GM18505 (cell line): ENCODE measurements around the gene CDK2AP2.

Source experiments
- ATAC-seq: cut with Tn5 transposase; IDR thresholded peaks from one replicate; pipeline ENCODE4 v1.9.1; 2021; ENCODE audit not compliant: unreplicated experiment
- POLR2A ChIP-seq: IDR thresholded peaks from 4 replicates; pipeline ENCODE4 v1.6.1; 2011; ENCODE audit warnings: borderline replicate concordance; ENCODE audit not compliant: insufficient read depth, insufficient read length; ENCODE audit errors: extremely low read depth

Gene CDK2AP2

DNA sequence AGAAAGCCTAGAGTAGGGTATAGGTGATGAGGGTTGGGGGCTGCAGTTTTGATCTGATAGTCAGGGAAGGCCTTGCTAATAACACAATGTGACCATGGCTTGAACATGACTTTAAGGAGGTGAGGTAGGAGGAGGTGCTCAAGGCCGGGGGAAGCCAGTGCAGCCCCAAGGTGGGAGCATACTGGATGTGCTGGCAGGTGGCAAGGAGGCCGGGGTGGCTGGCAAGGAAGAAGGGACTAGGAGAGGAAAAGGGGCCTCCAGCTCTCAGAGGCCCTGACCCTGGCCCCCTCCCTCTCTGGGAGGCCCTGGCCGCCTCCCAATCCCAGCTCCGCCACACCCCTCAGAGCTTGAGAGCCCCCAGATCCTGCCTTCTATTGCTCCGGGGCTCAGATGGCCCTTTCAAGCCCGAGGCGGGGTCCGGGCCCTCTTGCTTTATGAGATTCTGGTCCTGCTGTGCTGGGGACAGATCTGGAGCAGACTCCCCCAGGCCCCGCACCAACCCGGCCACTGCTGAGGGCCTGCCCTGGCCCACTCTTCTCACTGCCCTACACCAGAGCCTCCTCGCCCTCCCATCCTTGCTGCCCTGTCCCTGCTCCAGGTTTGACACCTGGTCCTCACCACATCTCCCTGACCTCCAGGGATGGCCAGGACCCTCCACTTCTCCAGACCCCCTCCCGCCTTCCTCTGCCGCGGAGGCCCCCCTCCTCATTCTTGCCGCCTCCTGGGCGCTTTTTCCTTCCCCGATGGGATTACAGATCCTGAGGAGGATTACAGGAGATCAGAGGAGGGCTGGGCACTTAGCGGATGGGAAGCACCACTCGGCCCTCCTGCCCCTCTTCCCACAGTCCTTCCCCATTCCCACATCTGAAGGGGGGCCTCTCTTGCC lies 4.6 kb downstream of the CDK2AP2 start:
- ATAC-seq: no peak
- no peak for TF ChIP-seq POLR2A

GRCh38 chr11:67502328-67502979 lies 5.5 kb downstream of the CDK2AP2 start:
- no peak for TF ChIP-seq POLR2A
- ATAC-seq: no peak

- ATAC-seq: no peak
- TF ChIP-seq POLR2A: no peak
Measured at GRCh38 chr11:67501854-67502253, 6.1 kb downstream of the CDK2AP2 start.

DNA sequence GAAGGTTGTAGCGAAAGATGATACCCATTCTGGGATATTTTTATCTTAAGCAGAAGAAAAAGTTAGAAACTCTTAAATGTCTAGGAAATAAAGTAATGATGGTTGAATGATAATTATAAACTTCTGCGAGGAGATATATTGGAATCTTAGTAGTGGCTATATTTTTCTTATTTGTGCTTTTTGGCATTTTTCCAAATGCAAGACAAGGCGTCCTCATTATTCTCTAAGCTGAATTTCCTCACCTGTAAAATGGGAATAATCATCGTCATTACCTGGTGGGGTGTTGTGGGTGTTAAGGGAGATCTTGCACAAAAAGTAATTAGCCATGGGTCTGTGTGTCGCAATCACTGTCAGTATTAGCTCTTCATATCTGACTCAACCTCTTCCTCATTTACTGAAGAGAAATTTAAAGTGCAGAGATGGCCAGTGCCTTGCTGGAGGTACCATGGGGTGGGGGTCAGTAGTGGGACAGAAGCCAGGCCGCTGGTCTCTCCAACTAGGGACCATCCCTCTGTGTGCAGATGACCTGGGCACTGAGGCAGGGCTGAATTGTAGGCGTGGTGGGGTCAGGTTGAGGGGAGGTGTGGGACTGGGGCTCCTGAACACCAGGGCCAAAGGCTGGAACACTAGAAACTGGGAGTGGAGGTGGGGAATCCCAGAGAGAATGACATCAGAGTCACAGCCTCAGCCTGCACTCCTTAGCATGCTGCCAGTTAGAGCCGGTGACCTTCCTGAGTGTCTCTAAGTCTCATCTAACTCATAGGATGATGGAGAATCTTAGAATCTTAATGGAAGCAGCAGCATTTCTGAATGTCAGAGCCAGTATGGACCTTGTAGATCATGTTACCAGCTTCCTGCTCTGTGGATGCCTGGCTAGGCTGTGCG lies 6.9 kb downstream of the CDK2AP2 start:
- ATAC-seq: no peak
- no peak for TF ChIP-seq POLR2A

DNA sequence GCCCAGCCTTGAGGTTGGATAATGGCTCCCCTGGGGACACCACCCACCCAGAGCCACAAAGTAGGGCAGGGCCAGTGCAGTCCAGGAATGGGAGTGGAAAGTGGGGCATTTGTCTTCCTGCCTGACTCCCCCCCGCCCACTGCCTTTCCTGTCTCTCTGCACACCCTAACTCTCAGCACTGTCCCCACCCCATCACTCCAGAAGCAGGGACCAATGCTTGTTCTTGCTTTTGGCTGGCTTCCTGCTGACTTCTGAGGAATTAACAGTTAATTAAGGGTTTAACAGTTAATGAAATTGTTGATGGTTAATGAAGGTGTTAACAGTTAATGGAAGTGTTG lies 7.5 kb downstream of the CDK2AP2 start:
- no peak for ATAC-seq
- no peak for TF ChIP-seq POLR2A

DNA sequence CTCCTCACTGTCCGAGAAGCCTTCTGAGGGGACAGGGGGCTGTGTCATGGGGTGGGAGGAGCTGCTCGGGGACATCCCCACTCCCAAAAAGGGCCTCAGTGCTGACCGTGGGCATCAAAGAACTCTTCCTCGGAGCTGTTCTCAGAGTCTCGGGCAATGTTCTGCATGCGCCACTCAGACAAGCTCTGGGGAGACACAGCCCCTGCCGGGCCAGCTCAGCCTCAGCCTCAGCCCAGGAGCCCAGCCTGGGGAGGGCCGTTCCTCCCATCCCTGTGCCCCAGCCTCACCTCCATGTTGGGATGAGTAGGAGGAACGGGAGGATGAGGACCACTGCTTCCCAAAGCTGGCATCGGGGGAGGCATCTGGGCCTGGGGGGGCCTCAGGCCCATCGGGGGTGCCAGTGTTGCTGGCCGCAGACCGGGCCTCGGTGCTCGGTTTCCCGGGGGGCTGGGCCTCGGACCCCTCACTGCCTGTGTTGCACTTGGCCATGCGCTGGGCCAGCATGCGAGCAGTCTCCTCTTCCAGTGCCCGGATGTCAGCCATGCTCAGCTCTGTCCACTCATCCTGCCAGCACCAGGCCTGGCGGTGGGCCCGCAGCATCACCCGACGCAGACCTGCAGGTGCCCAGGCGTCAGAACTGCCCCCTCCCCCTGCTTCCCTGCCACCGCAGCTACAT lies 8.0 kb downstream of the CDK2AP2 start:
- TF ChIP-seq POLR2A: no peak
- no peak for ATAC-seq

DNA sequence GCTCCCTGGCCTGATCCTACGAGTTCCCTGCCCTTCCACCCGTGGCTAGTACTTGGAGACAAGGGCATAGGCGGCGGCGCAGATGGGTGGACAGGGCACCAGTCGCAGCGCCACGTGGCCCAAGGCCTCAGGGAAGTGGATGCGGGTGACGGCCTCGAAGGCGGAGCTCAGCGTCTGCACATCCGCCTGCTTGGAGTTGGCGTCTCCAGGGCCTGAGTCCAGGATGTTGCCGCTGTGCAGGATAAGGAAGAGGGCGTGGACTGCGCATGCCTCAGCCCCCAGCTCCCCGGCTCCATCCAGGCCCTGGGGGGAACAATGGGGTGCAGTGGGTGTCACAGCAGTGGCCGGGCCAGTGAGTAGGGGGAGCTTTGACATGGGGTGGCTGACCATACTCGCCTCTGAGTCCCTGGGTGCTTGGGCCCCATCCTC lies 9.4 kb downstream of the CDK2AP2 start:
- no peak for ATAC-seq
- no peak for TF ChIP-seq POLR2A

- no peak for ATAC-seq
- TF ChIP-seq POLR2A: no peak
Measured at GRCh38 chr11:67497656-67498291, 10.2 kb downstream of the CDK2AP2 start.

DNA sequence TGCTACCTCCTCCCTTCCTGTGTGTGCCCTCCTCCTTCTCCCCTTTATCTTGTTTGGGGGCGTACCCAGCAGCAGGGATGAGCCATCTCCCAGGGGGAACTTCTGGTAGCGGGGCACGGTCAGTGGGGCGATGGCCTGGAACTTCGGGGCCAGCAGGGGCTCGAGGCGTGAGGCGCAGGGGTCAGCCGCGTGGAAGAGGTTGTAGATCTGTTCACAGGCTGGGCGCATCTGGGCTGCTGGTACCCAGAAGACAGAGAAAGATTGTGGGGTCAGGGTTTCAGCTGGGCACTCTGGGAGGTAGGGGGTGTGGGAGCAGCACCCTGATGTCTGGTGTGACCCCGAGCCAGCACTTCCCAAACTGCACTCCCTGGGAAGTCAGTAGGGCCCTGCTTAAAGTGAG lies 11.8 kb downstream of the CDK2AP2 start:
- no peak for TF ChIP-seq POLR2A
- ATAC-seq: no peak

GRCh38 chr11:67495234-67496005 lies 12.5 kb downstream of the CDK2AP2 start:
- TF ChIP-seq POLR2A: no peak
- no peak for ATAC-seq

DNA sequence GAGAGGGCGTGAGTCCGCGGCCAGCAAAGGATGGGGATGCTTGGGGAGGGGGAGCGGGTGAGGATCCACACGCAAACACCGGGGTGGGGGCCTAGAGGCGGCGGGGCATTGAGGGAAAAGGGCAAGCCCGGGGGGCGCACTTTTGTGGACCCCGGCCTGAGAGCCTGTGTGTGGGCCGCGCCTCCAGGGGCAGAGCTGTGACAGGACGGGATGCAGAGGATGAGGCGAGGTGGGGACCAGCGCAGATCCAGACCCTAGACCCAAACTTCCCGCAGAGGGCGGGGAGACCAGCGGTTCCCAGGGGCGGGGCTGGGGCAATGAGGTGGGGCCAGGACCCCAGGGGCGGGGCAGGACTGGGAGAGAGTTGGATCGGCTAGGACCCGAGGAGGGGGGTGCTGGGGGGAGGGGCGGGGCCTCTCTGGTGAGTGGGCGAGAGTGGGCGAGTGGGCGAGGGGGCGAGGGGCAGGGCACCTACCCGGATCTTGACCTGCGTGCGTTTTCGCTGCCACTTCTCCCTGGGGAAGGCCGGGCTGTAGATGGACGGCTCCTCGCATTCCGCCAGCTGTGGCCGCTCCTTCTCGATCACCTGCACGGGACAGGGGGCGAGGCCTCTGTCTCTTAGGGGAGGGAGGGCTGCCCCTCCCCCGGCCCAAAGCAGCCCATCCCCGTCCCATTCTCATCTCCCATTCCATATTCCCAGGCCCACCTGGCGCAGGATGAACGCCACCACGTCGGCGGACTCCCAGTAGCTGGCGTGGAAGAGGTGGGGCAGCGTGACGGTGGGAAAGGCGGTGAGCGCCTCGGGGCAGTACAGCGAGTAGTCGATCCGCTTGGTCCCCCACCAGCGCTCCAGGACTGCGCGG lies 13.4 kb downstream of the CDK2AP2 start:
- no peak for ATAC-seq
- no peak for TF ChIP-seq POLR2A
